ENCODE measurements around the gene MYEF2.

GRCh38 chr15:48177383-48177765 lies 721 bp downstream of the MYEF2 start:
- no peak; the same call in 1 of the 2 replicates for TF ChIP-seq SNAI2 (CRISPR knock-in tag; IDR thresholded peaks at IDR 0.05)
- TF ChIP-seq RARB (CRISPR knock-in tag; IDR thresholded peaks at IDR 0.05), result no peak
- TF ChIP-seq PATZ1 (CRISPR knock-in tag; IDR thresholded peaks at IDR 0.05; ENCODE audit: borderline replicate concordance), result no peak
- TF ChIP-seq ZNF70 (CRISPR knock-in tag; IDR thresholded peaks at IDR 0.05), result no peak
- no peak for TF ChIP-seq ZFP30 (CRISPR knock-in tag; IDR thresholded peaks at IDR 0.05)
- no peak for TF ChIP-seq ZFP3 (CRISPR knock-in tag; IDR thresholded peaks at IDR 0.05)
- TF ChIP-seq ISL1 (CRISPR knock-in tag; IDR thresholded peaks at IDR 0.05), result no peak

Data from SK-N-SH treated with all-trans-retinoic acid at 6 μM for 48 hours (cell line).